Cardiac muscle cell (in vitro differentiated cells and primary cell): ENCODE results near the gene PPM1H. TPM values are rescaled to one million over a fixed set of nuclear protein-coding genes. Genes with fewer than 3 reads are reported as not detected.

ENCODE experiments used
- DNase-seq, 2 donors: peaks; one replicate each; pipeline versions ENCODE4 v3.0.0 to v3.0.0-alpha.2; 2010 to 2017; ENCODE audit warnings: low read depth in 1 of 2, low spot score in 1 of 2
- H3K27ac ChIP-seq: fragments of 200-600 bp; sonication (generic); 2 replicates; pipeline ENCODE4 v1.5.1; 2016
- H3K27me3 ChIP-seq: fragments of 200-600 bp; sonication (generic); 2 replicates; pipeline ENCODE4 v1.6.0; 2016; ENCODE audit warnings: control low read depth
- H3K36me3 ChIP-seq: fragments of 200-600 bp; sonication (generic); 2 replicates; pipeline ENCODE4 v1.5.1; 2016; ENCODE audit warnings: control low read depth
- H3K4me1 ChIP-seq: fragments of 200-600 bp; sonication (generic); 2 replicates; pipeline ENCODE4 v1.8.1; 2017; ENCODE audit warnings: low read depth, mild to moderate bottlenecking, mixed run types
- H3K4me3 ChIP-seq: fragments of 200-600 bp; sonication (generic); 2 replicates; pipeline ENCODE4 v1.5.1; 2016; ENCODE audit warnings: mild to moderate bottlenecking
- H3K9me3 ChIP-seq: fragments of 200-600 bp; sonication (generic); 2 replicates; pipeline ENCODE4 v1.5.1; 2017; ENCODE audit warnings: low read depth, mild to moderate bottlenecking, control low read depth
- CTCF ChIP-seq: IDR thresholded peaks from 2 replicates; pipeline ENCODE4 v1.5.1; 2012; ENCODE audit warnings: low read depth, mild to moderate bottlenecking, low read length
- polyA plus RNA-seq: library from polyadenylated mRNA; unstranded; fragments of >200 nt; fragmentation: Nextera tagmentation; extraction: Ambion mirVana; gene quantifications from 2 replicates; pipeline ENCODE4 v1.2.1, GENCODE V29; 2016
- total RNA-seq: library from RNA; depleted of rRNA; stranded (reverse); fragments of >200 nt; gene quantifications from 2 replicates; pipeline ENCODE4 v1.2.3, GENCODE V29; 2016

Gene PPM1H
- total and polyA plus RNA-seq, 2 experiments from 2014 or later, result 2.9 to 3.3 TPM

- H3K4me1 ChIP-seq, result no peaks in the 10 kb centered on the region
- no peak overlapping the region for H3K27ac ChIP-seq
- no peaks in the 10 kb centered on the region for H3K9me3 ChIP-seq
Measured at GRCh38 chr12:62705846-62706245, 229.1 kb downstream of the PPM1H start.

GRCh38 chr12:62703011-62703380 is 232.0 kb downstream of the PPM1H start:
- peak in 1 of 2 donors; percentile 61 for DNase-seq
- no peak for TF ChIP-seq CTCF
- Histone ChIP-seq H3K4me1 (no peaks in the 10 kb centered on the region), H3K27ac (no peak overlapping the region), H3K4me3 (no peak overlapping the region), H3K9me3 (no peaks in the 10 kb centered on the region), H3K36me3 (no peaks in the 10 kb centered on the region), H3K27me3 (no peaks in the 10 kb centered on the region)

More at GRCh38 chr12:62705846-62706245, 229.1 kb downstream of the PPM1H start:
- DNase-seq, result no peak
- no peak for TF ChIP-seq CTCF
- no peaks in the 10 kb centered on the region for H3K36me3 ChIP-seq
- no peaks in the 10 kb centered on the region for H3K27me3 ChIP-seq
- no peak overlapping the region for H3K4me3 ChIP-seq

GRCh38 chr12:62701492-62701891 is 233.5 kb downstream of the PPM1H start:
- no peaks in the 10 kb centered on the region for H3K36me3 ChIP-seq
- H3K9me3 ChIP-seq, result no peaks in the 10 kb centered on the region
- no peak for TF ChIP-seq CTCF
- H3K27me3 ChIP-seq, result no peaks in the 10 kb centered on the region
- no peaks in the 10 kb centered on the region for H3K4me1 ChIP-seq
- DNase-seq, result no peak
- no peak overlapping the region for H3K4me3 ChIP-seq
- no peak overlapping the region for H3K27ac ChIP-seq

GRCh38 chr12:62700091-62700880 is 234.7 kb downstream of the PPM1H start:
- DNase-seq, result no peak
- Histone ChIP-seq H3K36me3 (no peaks in the 10 kb centered on the region), H3K4me3 (no peak overlapping the region), H3K27ac (no peak overlapping the region), H3K9me3 (no peaks in the 10 kb centered on the region), H3K4me1 (no peaks in the 10 kb centered on the region), H3K27me3 (no peaks in the 10 kb centered on the region)
- TF ChIP-seq CTCF, result no peak

- Histone ChIP-seq H3K4me3 (no peak overlapping the region), H3K4me1 (no peaks in the 10 kb centered on the region), H3K36me3 (no peaks in the 10 kb centered on the region), H3K27ac (no peak overlapping the region), H3K9me3 (no peaks in the 10 kb centered on the region), H3K27me3 (no peaks in the 10 kb centered on the region)
- no peak for TF ChIP-seq CTCF
- DNase-seq, result peak in 1 of 2 donors; percentile 70
Measured at GRCh38 chr12:62698701-62699101, 236.2 kb downstream of the PPM1H start.
